NB4 (cell line): ENCODE measurements around the gene OPN1LW.

Experiments
- MYC ChIP-seq: IDR thresholded peaks from 2 replicates; pipeline ENCODE4 v1.6.1; 2011; ENCODE audit warnings: low read depth, low read length
- POLR2A ChIP-seq: IDR thresholded peaks from 2 replicates; pipeline ENCODE4 v1.6.1; 2011; ENCODE audit warnings: mild to moderate bottlenecking; ENCODE audit not compliant: insufficient read length; ENCODE audit errors: extremely low read depth
- TF ChIP-seq, protein P1 (sequence below): IDR thresholded peaks from 2 replicates; pipeline ENCODE4 v1.6.1; 2011; ENCODE audit warnings: low read depth, low read length
- TF ChIP-seq, protein P2 (sequence below): IDR thresholded peaks from one replicate; pipeline ENCODE4 v1.5.1; 2012; ENCODE audit warnings: low read depth, low read length

GRCh38 chrX:154142950-154143745, 895 bp upstream of the OPN1LW start:
- TF ChIP-seq, protein P1, sequence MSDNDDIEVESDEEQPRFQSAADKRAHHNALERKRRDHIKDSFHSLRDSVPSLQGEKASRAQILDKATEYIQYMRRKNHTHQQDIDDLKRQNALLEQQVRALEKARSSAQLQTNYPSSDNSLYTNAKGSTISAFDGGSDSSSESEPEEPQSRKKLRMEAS: no peak
- TF ChIP-seq, protein P2, sequence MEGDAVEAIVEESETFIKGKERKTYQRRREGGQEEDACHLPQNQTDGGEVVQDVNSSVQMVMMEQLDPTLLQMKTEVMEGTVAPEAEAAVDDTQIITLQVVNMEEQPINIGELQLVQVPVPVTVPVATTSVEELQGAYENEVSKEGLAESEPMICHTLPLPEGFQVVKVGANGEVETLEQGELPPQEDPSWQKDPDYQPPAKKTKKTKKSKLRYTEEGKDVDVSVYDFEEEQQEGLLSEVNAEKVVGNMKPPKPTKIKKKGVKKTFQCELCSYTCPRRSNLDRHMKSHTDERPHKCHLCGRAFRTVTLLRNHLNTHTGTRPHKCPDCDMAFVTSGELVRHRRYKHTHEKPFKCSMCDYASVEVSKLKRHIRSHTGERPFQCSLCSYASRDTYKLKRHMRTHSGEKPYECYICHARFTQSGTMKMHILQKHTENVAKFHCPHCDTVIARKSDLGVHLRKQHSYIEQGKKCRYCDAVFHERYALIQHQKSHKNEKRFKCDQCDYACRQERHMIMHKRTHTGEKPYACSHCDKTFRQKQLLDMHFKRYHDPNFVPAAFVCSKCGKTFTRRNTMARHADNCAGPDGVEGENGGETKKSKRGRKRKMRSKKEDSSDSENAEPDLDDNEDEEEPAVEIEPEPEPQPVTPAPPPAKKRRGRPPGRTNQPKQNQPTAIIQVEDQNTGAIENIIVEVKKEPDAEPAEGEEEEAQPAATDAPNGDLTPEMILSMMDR: no peak
- TF ChIP-seq POLR2A: no peak
- no peak for TF ChIP-seq MYC
